Measurements from ENCODE around the gene FMR1NB.

The FMR1NB gene

GRCh38 chrX:148070504-148070877, 89.4 kb downstream of the FMR1NB start:
- DNase-seq (ENCODE audit: low read depth in 2 of 2): no peak

All from stimulated activated CD4-positive, alpha-beta T cell treated with anti-CD3 and anti-CD28 coated beads, Interleukin-12 subunit alpha, Interleukin-12 subunit beta, amount 100 ng/mL, for 24 hours (primary cell).